ENCODE measurements around the gene DCC.

DNA sequence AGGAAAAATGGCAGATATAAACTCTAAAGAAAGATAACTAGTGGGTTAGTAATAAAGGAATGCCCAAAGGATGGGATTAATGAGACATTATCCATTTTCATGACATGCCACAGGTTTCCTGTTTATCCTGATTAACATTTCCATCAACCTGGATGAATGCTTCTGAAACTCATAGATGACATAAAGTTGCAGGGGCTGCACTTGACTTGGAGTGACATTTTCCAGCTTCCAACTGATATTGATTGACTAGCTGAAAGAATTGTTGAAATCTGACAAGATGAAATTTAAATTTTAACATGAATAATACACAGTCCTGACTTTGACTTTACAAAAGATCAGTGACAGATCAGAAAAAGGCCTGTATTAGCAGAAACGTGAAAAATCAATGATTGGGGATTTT is 214.2 kb downstream of the DCC start:
- TF ChIP-seq, protein P1, sequence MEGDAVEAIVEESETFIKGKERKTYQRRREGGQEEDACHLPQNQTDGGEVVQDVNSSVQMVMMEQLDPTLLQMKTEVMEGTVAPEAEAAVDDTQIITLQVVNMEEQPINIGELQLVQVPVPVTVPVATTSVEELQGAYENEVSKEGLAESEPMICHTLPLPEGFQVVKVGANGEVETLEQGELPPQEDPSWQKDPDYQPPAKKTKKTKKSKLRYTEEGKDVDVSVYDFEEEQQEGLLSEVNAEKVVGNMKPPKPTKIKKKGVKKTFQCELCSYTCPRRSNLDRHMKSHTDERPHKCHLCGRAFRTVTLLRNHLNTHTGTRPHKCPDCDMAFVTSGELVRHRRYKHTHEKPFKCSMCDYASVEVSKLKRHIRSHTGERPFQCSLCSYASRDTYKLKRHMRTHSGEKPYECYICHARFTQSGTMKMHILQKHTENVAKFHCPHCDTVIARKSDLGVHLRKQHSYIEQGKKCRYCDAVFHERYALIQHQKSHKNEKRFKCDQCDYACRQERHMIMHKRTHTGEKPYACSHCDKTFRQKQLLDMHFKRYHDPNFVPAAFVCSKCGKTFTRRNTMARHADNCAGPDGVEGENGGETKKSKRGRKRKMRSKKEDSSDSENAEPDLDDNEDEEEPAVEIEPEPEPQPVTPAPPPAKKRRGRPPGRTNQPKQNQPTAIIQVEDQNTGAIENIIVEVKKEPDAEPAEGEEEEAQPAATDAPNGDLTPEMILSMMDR (conservative IDR thresholded peaks at IDR 0.05): no peak
- TF ChIP-seq EZH2 (IDR thresholded peaks at IDR 0.05; ENCODE audit: low read depth): no peak

Data from PC-9 (cell line).